CD4-positive, alpha-beta T cell treated with Interleukin-10 for 1 hour (primary cell): ENCODE data around the gene XRCC1.

Experiments used
- DNase-seq: peaks from one replicate; pipeline ENCODE4 v3.0.0-alpha.2; 2020

Gene XRCC1

GRCh38 chr19:43511324-43511723, 64.0 kb downstream of the XRCC1 start:
- DNase-seq: no peak

GRCh38 chr19:43510713-43511112, 64.6 kb downstream of the XRCC1 start:
- DNase-seq: no peak

GRCh38 chr19:43507880-43508279, 67.4 kb downstream of the XRCC1 start:
- no peak for DNase-seq

GRCh38 chr19:43506629-43507028, 68.7 kb downstream of the XRCC1 start:
- no peak for DNase-seq

- no peak for DNase-seq
Observed at GRCh38 chr19:43505941-43506340, 69.4 kb downstream of the XRCC1 start.

- no peak for DNase-seq
Observed at GRCh38 chr19:43505186-43505456, 70.2 kb downstream of the XRCC1 start.

- DNase-seq: peak; percentile 62
Observed at GRCh38 chr19:43504426-43505185, 70.7 kb downstream of the XRCC1 start, which contains the start of gene PHLDB3. Gene PHLDB3 (minus strand): TSS chr19:43504746. CDS start chr19:43504118, 628 bp downstream.

GRCh38 chr19:43503501-43504425, 71.6 kb downstream of the XRCC1 start:
- peak; percentile 99 for DNase-seq

- no peak for DNase-seq
Observed at GRCh38 chr19:43502419-43502976, 72.8 kb downstream of the XRCC1 start.

GRCh38 chr19:43501661-43502418, 73.5 kb downstream of the XRCC1 start:
- no peak for DNase-seq

- no peak for DNase-seq
Observed at GRCh38 chr19:43499042-43499441, 76.3 kb downstream of the XRCC1 start.

GRCh38 chr19:43498233-43498842, 77.0 kb downstream of the XRCC1 start:
- no peak for DNase-seq

GRCh38 chr19:43496960-43497359, 78.4 kb downstream of the XRCC1 start:
- no peak for DNase-seq

- DNase-seq: no peak
Observed at GRCh38 chr19:43495082-43495481, 80.2 kb downstream of the XRCC1 start.
